NCI-H510A (cell line): ENCODE measurements around the gene GCSAM.
A peak's percentile ranks its signal among the peaks of the same experiment; 100 is the strongest.

Source experiments
- DNase-seq: peaks from one replicate; lab custom pipeline; 2025; lab: John Stamatoyannopoulos, UW

GCSAM gene

GRCh38 chr3:112104774-112105173 is 28.3 kb downstream of the GCSAM start:
- no peak for DNase-seq

- DNase-seq: no peak
Measured at GRCh38 chr3:112101916-112102315, 31.1 kb downstream of the GCSAM start.

- peak; percentile 31 for DNase-seq
Measured at GRCh38 chr3:112097378-112097777, 35.7 kb downstream of the GCSAM start.

GRCh38 chr3:112096176-112096575 is 36.9 kb downstream of the GCSAM start:
- DNase-seq: no peak

GRCh38 chr3:112095731-112096130 is 37.3 kb downstream of the GCSAM start:
- no peak for DNase-seq

GRCh38 chr3:112093180-112093522 is 39.9 kb downstream of the GCSAM start:
- no peak for DNase-seq

- DNase-seq: no peak
Measured at GRCh38 chr3:112092496-112093179, 40.4 kb downstream of the GCSAM start.

- no peak for DNase-seq
Measured at GRCh38 chr3:112090887-112091586, 42.0 kb downstream of the GCSAM start.

GRCh38 chr3:112089956-112090886 is 42.8 kb downstream of the GCSAM start:
- DNase-seq: no peak

- no peak for DNase-seq
Measured at GRCh38 chr3:112088944-112089343, 44.1 kb downstream of the GCSAM start.

GRCh38 chr3:112087746-112088145 is 45.3 kb downstream of the GCSAM start:
- no peak for DNase-seq

GRCh38 chr3:112086875-112087524 is 46.0 kb downstream of the GCSAM start:
- DNase-seq: no peak

GRCh38 chr3:112086076-112086854 is 46.8 kb downstream of the GCSAM start, which contains the start of gene C3orf52:
Gene C3orf52, plus strand, starts transcription at chr3:112086389. Its CDS starts 19 bp downstream, at chr3:112086408.
- DNase-seq: peak; percentile 79

GRCh38 chr3:112085735-112086075 is 47.3 kb downstream of the GCSAM start:
- DNase-seq: no peak

- no peak for DNase-seq
Measured at GRCh38 chr3:112084980-112085705, 47.9 kb downstream of the GCSAM start.

- DNase-seq: no peak
Measured at GRCh38 chr3:112083239-112083638, 49.8 kb downstream of the GCSAM start.

- DNase-seq: no peak
Measured at GRCh38 chr3:112078125-112079083, 54.6 kb downstream of the GCSAM start.

GRCh38 chr3:112074616-112075497 is 58.2 kb downstream of the GCSAM start:
- peak; percentile 50 for DNase-seq
